Thymus (tissue), 11 donors: ENCODE data around the gene NR2C2AP. TPM values are rescaled to one million over a fixed set of nuclear protein-coding genes. Genes with fewer than 3 reads are reported as not detected.
"Not testable (repeated sequence)": the region's sequence is repeated elsewhere in the genome, so short reads cannot be mapped to it uniquely, and the experiment has no call there.

Experiments used
- DNase-seq, 9 donors: peaks; one replicate each; pipeline ENCODE4 v3.0.0-alpha.2; 2013; ENCODE audit warnings: low spot score in 9 of 9, low read depth in 6 of 9, missing footprints in 1 of 9
- H3K27ac ChIP-seq, 2 donors: one replicate each; pipeline ENCODE4 v1.5.1; 2013; ENCODE audit warnings: control low read depth in 1 of 2, low read depth in 1 of 2, low read length in 1 of 2, mild to moderate bottlenecking in 1 of 2, moderate library complexity in 1 of 2
- H3K27me3 ChIP-seq, 2 donors: one replicate each; pipeline ENCODE4 v1.5.1; 2013; ENCODE audit warnings: low read length in 1 of 2; ENCODE audit not compliant: control insufficient read depth in 2 of 2, insufficient read depth in 1 of 2
- H3K36me3 ChIP-seq, 2 donors: one replicate each; pipeline ENCODE4 v1.5.1; 2013; ENCODE audit warnings: low read length in 1 of 2, mild to moderate bottlenecking in 1 of 2, moderate library complexity in 1 of 2; ENCODE audit not compliant: control insufficient read depth in 2 of 2, insufficient read depth in 2 of 2
- H3K4me1 ChIP-seq, 2 donors: one replicate each; pipeline ENCODE4 v1.5.1; 2013; ENCODE audit warnings: low read length in 2 of 2; ENCODE audit not compliant: control insufficient read depth in 2 of 2, insufficient read depth in 2 of 2
- H3K4me3 ChIP-seq, 2 donors: one replicate each; pipeline ENCODE4 v1.5.1; 2013; ENCODE audit warnings: low read length in 2 of 2, control low read depth in 1 of 2, mild to moderate bottlenecking in 1 of 2
- H3K9me3 ChIP-seq, 2 donors: one replicate each; pipeline ENCODE4 v1.5.1; 2013; ENCODE audit warnings: low read length in 1 of 2, mild to moderate bottlenecking in 1 of 2; ENCODE audit not compliant: control insufficient read depth in 2 of 2, insufficient read depth in 1 of 2
- WGBS: extraction: QIAGEN DNeasy Blood & Tissue Kit; methylation state at CpG from one replicate; pipeline ENCODE4 v1.1.7; 2013; 5-methylcytosine and 5-hydroxymethylcytosine counted together
- polyA plus RNA-seq: library from polyadenylated mRNA; stranded (reverse); fragments of 200-250 nt; gene quantifications from one replicate; pipeline ENCODE4 v1.2.3, GENCODE V29; 2013
- total RNA-seq: library from RNA; stranded (reverse); fragments of 120-200 nt; gene quantifications from one replicate; pipeline ENCODE4 v1.2.4, GENCODE V29; 2013
- donor health status: healthy.

Gene NR2C2AP
- total and polyA plus RNA-seq, 2 donors = 17.7 to 20.1 TPM

GRCh38 chr19:19179548-19180441 is 23.4 kb downstream of the NR2C2AP start:
- Histone ChIP-seq H3K9me3 (peaks cover 0 to 15% of the 10 kb centered on the region in 2 donors), H3K36me3 (peaks cover 29 to 46% of the 10 kb centered on the region in 2 donors), H3K4me3 (no peak overlapping the region), H3K27ac (no peak overlapping the region), H3K27me3 (no peaks in the 10 kb centered on the region), H3K4me1 (peaks cover 0 to 2% of the 10 kb centered on the region in 2 donors)
- DNase-seq = no peak
- WGBS = 95% methylated on average over 17 of the region's 17 CpGs

GRCh38 chr19:19176950-19177349 is 26.3 kb downstream of the NR2C2AP start:
- Histone ChIP-seq H3K4me3 (no peak overlapping the region), H3K27ac (no peak overlapping the region), H3K9me3 (peaks cover 0 to 15% of the 10 kb centered on the region in 2 donors), H3K4me1 (peaks cover 0 to 2% of the 10 kb centered on the region in 2 donors), H3K36me3 (peaks cover 20 to 38% of the 10 kb centered on the region in 2 donors), H3K27me3 (no peaks in the 10 kb centered on the region)
- 92% methylated on average over 8 of the region's 8 CpGs for WGBS
- DNase-seq = no peak

- not testable (repeated sequence) for H3K27me3 ChIP-seq, H3K9me3 ChIP-seq, DNase-seq, H3K27ac ChIP-seq, H3K4me3 ChIP-seq
- H3K4me1 ChIP-seq = peaks cover 5 to 15% of the 10 kb centered on the region in 2 donors
- 97% methylated on average over 5 of the region's 5 CpGs for whole genome bisulfite sequencing
- H3K36me3 ChIP-seq = peaks cover 7 to 16% of the 10 kb centered on the region in 2 donors
Measured at GRCh38 chr19:19173243-19173642, 30.0 kb downstream of the NR2C2AP start.

- Histone ChIP-seq H3K9me3 (no peaks in the 10 kb centered on the region), H3K36me3 (peaks cover 7 to 8% of the 10 kb centered on the region in 2 donors), H3K4me3 (no peak overlapping the region), H3K27ac (no peak overlapping the region), H3K27me3 (peaks cover 0 to 7% of the 10 kb centered on the region in 2 donors), H3K4me1 (peaks cover 5 to 15% of the 10 kb centered on the region in 2 donors)
- no peak for DNase-seq
- WGBS = 81% methylated on average over 8 of the region's 8 CpGs
Measured at GRCh38 chr19:19171821-19172532, 31.2 kb downstream of the NR2C2AP start.

GRCh38 chr19:19170873-19171672 is 32.1 kb downstream of the NR2C2AP start:
- WGBS = 94% methylated on average over 6 of the region's 6 CpGs
- peaks cover 5 to 15% of the 10 kb centered on the region in 2 donors for H3K4me1 ChIP-seq
- no peak overlapping the region for H3K27ac ChIP-seq
- H3K27me3 ChIP-seq = peaks cover 0 to 7% of the 10 kb centered on the region in 2 donors
- peaks cover 0 to 3% of the 10 kb centered on the region in 2 donors for H3K36me3 ChIP-seq
- no peaks in the 10 kb centered on the region for H3K9me3 ChIP-seq
- DNase-seq = no peak
- H3K4me3 ChIP-seq = no peak overlapping the region

GRCh38 chr19:19170053-19170872 is 33.0 kb downstream of the NR2C2AP start, which contains the start of gene MEF2B:
MEF2B (minus strand) TSS chr19:19170263; CDS start chr19:19150735, 19,528 bp downstream.
- H3K9me3 ChIP-seq = no peaks in the 10 kb centered on the region
- H3K36me3 ChIP-seq = peaks cover 0 to 3% of the 10 kb centered on the region in 2 donors
- H3K27ac ChIP-seq = no peak within 1 kb of the TSS
- 17% methylated on average over 56 of the region's 56 CpGs for whole genome bisulfite sequencing
- peaks cover 0 to 7% of the 10 kb centered on the region in 2 donors for H3K27me3 ChIP-seq
- peak within 1 kb of the TSS in 1 of 2 donors; percentile 8 for H3K4me3 ChIP-seq
- H3K4me1 ChIP-seq = peaks cover 5 to 15% of the 10 kb centered on the region in 2 donors
- peak in 8 of 9 donors; percentile 61 to 92 (median 84) for DNase-seq

GRCh38 chr19:19169236-19170052 is 33.8 kb downstream of the NR2C2AP start:
- Histone ChIP-seq H3K36me3 (peaks cover 0 to 3% of the 10 kb centered on the region in 2 donors), H3K27ac (no peak overlapping the region), H3K9me3 (no peaks in the 10 kb centered on the region), H3K27me3 (peaks cover 0 to 7% of the 10 kb centered on the region in 2 donors), H3K4me1 (peaks cover 5 to 13% of the 10 kb centered on the region in 2 donors), H3K4me3 (peak overlapping the region in 1 of 2 donors; percentile 8)
- DNase-seq = no peak
- 92% methylated on average over 9 of the region's 9 CpGs for WGBS
